Erythroblast (primary cell): ENCODE results near the gene EPB41L1.
"Not testable (repeated sequence)": the region's sequence is repeated elsewhere in the genome, so short reads cannot be mapped to it uniquely, and the experiment has no call there.

Experiments
- DNase-seq, 2 experiments: peaks; one replicate each; lab custom pipeline; 2025; lab: John Stamatoyannopoulos, UW
- GATA1 ChIP-seq: IDR thresholded peaks from 2 replicates; pipeline ENCODE4 v1.6.1; 2011; ENCODE audit warnings: low read depth, mild to moderate bottlenecking, control low read depth, low read length, moderate library complexity
- POLR2A ChIP-seq: IDR thresholded peaks from 2 replicates; pipeline ENCODE4 v1.6.1; 2011; ENCODE audit warnings: mild to moderate bottlenecking, low read length

Gene EPB41L1

GRCh38 chr20:36135821-36136220 is 18.7 kb upstream of the EPB41L1 start:
- no peak for TF ChIP-seq GATA1
- TF ChIP-seq POLR2A, result no peak
- no peak for DNase-seq

- DNase-seq, result not testable (repeated sequence)
Observed at GRCh38 chr20:36137313-36137712, 17.2 kb upstream of the EPB41L1 start.

- TF ChIP-seq GATA1 (no peak), POLR2A (no peak)
- DNase-seq, result no peak
Observed at GRCh38 chr20:36141310-36141709, 13.2 kb upstream of the EPB41L1 start.

- TF ChIP-seq POLR2A (no peak), GATA1 (no peak)
Observed at GRCh38 chr20:36144336-36144735, 10.2 kb upstream of the EPB41L1 start.

GRCh38 chr20:36145877-36146707 is 8.4 kb upstream of the EPB41L1 start:
- no peak for DNase-seq
- TF ChIP-seq GATA1 (no peak), POLR2A (no peak)

More at GRCh38 chr20:36144336-36144735, 10.2 kb upstream of the EPB41L1 start:
- DNase-seq, result no peak

- no peak for TF ChIP-seq POLR2A
- TF ChIP-seq GATA1, result no peak
Observed at GRCh38 chr20:36147690-36148089, 6.8 kb upstream of the EPB41L1 start.

GRCh38 chr20:36148439-36148838 is 6.1 kb upstream of the EPB41L1 start:
- no peak for TF ChIP-seq POLR2A
- TF ChIP-seq GATA1, result no peak
- no peak for DNase-seq

More at GRCh38 chr20:36147690-36148089, 6.8 kb upstream of the EPB41L1 start:
- no peak for DNase-seq

- no peak for DNase-seq
- TF ChIP-seq GATA1 (no peak), POLR2A (no peak)
Observed at GRCh38 chr20:36149012-36149411, 5.5 kb upstream of the EPB41L1 start.

- DNase-seq, result no peak
- no peak for TF ChIP-seq POLR2A
- TF ChIP-seq GATA1, result no peak
Observed at GRCh38 chr20:36149469-36149868, 5.1 kb upstream of the EPB41L1 start.

- TF ChIP-seq POLR2A, result no peak
- DNase-seq, result no peak
Observed at GRCh38 chr20:36150489-36150846, 4.1 kb upstream of the EPB41L1 start.

- TF ChIP-seq POLR2A (no peak), GATA1 (no peak)
- no peak for DNase-seq
Observed at GRCh38 chr20:36150847-36151539, 3.5 kb upstream of the EPB41L1 start.

GRCh38 chr20:36152261-36152660 is 2.3 kb upstream of the EPB41L1 start:
- no peak for TF ChIP-seq GATA1
- no peak for TF ChIP-seq POLR2A
- DNase-seq, result no peak

GRCh38 chr20:36153204-36153603 is 1.3 kb upstream of the EPB41L1 start:
- TF ChIP-seq GATA1 (no peak), POLR2A (no peak)
- no peak for DNase-seq
